D721Med (cell line): ENCODE data around the gene SPTBN4.
"Not testable (repeated sequence)": the region's sequence is repeated elsewhere in the genome, so short reads cannot be mapped to it uniquely, and the experiment has no call there.

ENCODE experiments used
- DNase-seq: peaks from one replicate; pipeline ENCODE4 v3.0.0; 2011; ENCODE audit warnings: low spot score; ENCODE audit not compliant: insufficient read length
- FAIRE-seq: peaks from 2 replicates; lab custom pipeline; 2011; peaks lifted over from hg19 to GRCh38; lab: Jason Lieb, UNC
- TF ChIP-seq, protein P1 (sequence below): IDR thresholded peaks from 2 replicates; pipeline ENCODE4 v1.5.1; 2012; ENCODE audit warnings: mild to moderate bottlenecking, control low read depth; ENCODE audit not compliant: insufficient read depth; ENCODE audit errors: missing control alignments

Gene SPTBN4

DNA sequence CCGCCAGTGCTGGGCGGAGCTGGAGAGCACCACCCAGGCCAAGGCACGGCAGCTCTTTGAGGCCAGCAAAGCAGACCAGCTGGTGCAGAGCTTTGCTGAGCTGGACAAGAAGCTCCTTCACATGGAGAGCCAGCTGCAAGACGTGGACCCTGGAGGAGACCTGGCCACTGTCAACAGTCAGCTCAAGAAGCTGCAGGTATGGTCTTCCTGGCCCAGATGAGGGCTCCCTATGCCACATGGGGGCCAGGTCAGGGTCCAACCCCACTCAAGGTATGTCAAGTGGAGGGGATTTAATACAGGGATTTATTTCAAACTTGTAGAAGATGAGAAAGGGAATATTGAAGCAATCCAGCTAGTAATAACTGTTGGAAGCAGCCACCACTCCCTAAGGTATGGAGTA is 67.3 kb downstream of the SPTBN4 start:
- DNase-seq: no peak
- TF ChIP-seq, protein P1, sequence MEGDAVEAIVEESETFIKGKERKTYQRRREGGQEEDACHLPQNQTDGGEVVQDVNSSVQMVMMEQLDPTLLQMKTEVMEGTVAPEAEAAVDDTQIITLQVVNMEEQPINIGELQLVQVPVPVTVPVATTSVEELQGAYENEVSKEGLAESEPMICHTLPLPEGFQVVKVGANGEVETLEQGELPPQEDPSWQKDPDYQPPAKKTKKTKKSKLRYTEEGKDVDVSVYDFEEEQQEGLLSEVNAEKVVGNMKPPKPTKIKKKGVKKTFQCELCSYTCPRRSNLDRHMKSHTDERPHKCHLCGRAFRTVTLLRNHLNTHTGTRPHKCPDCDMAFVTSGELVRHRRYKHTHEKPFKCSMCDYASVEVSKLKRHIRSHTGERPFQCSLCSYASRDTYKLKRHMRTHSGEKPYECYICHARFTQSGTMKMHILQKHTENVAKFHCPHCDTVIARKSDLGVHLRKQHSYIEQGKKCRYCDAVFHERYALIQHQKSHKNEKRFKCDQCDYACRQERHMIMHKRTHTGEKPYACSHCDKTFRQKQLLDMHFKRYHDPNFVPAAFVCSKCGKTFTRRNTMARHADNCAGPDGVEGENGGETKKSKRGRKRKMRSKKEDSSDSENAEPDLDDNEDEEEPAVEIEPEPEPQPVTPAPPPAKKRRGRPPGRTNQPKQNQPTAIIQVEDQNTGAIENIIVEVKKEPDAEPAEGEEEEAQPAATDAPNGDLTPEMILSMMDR: no peak
- FAIRE-seq: no peak

DNA sequence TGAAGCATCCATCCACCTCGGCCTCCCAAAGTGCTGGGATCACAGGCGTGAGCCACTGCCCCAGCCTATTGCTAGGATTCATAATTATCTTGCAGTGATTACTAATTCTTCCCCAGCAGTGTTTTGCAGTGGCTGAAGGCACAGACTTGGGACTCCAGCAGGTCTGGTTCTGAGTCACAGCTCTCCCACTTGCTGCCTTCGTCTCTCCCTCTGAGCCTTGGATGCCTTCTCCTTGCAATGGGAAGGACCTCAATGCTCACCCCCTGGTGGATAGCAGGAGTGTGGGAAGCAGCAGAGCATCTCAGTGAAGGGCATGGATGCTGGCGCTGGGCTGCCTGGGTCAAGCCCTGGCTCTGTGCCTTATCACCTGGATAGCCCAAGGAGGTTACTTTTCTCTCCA is 72.3 kb downstream of the SPTBN4 start:
- TF ChIP-seq, protein P1: no peak
- DNase-seq (no peak), FAIRE-seq (no peak)

DNA sequence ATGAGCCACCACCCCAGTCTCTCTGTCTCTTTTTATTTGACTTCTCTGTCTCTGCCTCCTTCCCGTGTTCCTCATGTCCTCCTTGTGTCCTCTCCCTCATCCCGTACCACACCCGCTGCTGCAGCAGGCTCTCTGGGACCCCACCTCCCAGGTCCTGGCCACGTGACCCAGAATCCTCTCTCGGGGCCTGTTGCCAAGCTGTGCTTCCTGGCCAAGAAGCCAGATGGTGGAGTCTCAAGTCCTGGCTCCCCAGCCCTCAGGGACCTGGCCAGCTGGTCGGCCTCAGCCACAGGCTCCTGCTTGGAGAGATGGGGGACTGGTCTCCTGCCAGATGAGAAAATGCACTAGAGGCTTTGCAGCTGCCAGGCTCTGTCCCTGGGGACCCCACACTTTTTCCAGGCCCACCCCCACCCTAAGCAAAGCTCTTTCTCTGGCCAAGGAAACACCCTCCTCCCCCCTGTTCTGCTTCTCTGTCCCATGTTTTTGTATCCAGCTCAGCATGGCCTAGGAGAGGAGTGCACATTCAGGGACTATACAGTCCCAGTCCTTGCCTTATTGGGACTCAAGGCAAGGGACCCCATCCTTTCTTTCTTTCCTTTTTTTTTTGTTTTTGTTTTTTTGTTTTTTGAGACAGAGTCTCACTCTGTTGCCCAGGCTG is 75.5 kb downstream of the SPTBN4 start:
- DNase-seq: no peak
- TF ChIP-seq, protein P1: no peak
- no peak for FAIRE-seq

DNA sequence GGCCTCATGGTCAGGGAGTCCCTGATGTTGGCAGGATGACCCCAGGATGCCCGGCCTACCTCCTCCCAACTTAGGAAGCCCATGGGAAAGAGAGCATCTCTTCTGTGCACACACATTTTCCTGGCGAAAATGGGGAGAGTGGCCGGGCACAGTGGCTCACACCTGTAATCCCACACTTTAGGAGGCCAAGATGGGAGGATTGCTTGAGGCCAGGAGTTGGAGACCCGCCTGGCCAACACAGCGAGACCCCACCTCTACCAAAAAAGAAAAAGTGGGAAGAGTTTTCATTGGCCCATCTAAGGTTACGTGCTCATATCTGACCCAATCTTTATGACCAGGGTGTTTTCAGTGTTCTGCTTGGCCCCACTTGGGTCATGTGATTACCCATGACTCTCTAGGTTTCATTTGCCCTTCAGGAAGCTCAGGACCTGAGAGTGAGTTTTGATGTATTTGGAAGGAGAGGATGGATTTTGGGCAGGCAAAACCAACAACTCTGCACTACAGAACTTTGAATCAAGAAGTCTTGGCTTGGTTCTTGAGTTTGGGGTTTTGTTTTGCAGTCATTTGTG is 76.3 kb downstream of the SPTBN4 start:
- FAIRE-seq: no peak
- TF ChIP-seq, protein P1: no peak

DNA sequence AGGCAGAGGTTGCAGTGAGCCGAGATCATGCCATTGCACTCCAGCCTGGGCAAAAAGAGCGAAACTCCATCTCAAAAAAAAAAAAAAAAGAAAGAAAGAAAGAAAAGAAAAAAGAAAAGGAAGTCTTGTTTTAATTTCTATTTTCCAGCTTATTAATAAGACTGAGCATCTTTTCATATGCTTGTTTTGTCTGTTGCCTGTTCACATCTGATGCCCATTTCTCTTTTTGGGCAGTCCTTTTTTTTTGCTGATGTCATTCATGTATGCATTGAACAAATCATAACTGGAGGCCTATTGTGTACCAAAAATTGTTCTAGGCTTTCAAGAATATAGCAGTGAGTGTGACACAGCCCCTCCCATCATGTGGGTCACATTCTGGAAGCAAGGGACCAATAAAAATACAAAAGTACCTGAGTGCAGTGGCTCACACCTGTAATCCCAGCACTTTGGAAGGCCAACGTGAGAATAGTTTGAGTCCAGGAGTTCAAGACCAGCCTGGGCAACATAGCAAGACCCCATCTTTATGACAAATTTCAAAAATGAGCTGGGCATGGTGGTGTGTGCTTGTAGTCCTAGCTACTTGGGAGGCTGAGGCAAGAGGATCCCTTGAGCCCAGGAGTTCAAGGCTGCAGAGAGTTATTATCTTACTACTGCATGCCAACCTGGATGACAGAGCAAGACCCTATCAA is 79.5 kb downstream of the SPTBN4 start:
- FAIRE-seq, DNase-seq: not testable (repeated sequence)

More for the DNA sequence above, 76.3 kb downstream of the SPTBN4 start:
- no peak for DNase-seq

DNA sequence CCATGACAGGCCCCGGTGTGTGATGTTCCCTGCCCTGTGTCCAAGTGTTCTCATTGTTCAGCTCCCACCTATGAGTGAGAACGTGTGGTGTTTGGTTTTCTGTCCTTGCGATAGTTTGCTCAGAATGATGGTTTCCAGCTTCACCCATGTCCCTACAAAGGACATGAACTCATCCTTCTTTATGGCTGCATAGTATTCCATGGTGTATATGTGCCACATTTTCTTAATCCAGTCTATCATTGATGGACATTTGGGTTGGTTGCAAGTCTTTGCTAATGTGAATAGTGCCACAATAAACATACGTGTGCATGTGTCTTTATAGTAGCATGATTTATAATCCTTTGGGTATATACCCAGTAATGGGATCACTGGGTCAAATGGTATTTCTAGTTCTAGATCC is 80.4 kb downstream of the SPTBN4 start:
- not testable (repeated sequence) for FAIRE-seq, DNase-seq

DNA sequence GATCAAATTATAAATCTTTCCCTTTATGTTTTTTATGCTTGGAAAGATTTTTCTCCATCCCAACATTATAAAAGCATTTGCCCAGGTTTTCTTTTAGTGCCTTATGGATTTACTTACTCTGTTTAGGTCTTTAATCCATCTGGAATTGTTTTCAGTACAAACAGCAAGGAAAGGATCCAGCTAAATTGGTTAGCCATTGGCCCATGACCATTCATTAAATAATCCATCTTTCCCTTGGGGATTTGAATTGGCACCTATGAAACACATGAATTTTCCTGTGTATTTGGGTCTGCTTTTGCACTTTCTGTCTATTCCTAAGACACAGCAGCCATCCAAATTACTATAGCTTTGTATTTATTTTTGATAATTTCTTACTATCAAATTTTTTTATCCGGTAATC is 81.0 kb downstream of the SPTBN4 start:
- FAIRE-seq: no peak
- TF ChIP-seq, protein P1: no peak
- no peak for DNase-seq

DNA sequence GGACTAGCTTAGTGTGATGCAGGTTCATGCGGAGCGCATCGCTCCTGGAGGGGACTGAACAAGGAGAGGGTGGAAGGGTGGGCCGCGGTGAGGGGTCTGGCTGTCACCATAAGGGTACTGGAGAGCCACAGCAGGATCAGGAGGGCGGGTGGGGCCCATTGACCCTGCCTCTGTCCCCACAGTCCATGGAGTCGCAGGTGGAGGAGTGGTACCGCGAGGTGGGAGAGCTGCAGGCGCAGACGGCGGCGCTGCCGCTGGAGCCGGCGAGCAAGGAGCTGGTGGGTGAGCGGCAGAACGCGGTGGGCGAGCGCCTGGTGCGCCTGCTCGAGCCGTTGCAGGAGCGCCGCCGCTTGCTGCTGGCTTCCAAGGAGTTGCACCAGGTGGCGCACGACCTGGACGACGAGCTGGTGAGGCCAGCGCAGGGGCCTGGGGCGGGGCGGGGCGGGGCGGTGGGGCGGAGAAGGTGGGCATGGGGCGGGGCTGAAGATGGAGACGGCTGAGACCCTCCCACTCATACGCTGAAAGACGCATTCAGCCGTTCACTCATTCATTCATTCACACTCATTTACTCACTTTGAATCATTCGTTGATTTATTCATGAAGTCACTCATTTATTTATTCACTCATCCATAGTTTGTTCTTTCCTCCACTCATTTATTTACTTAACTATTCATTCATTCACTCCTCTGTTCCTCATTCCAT is 82.4 kb downstream of the SPTBN4 start:
- FAIRE-seq: no peak
- TF ChIP-seq, protein P1: peak; percentile 57
- DNase-seq: peak; percentile 25
